Hematopoietic multipotent progenitor cell treated with erythropoietin and hydrocortisone succinate and interleukin-3 and kit ligand, for 8 days (in vitro differentiated cells): ENCODE results near the gene ITLN1.
"Not testable (repeated sequence)": the region's sequence is repeated elsewhere in the genome, so short reads cannot be mapped to it uniquely, and the experiment has no call there.

Experiments
- DNase-seq: peaks from one replicate; pipeline ENCODE4 v3.0.0-alpha.2; 2015

Gene ITLN1

GRCh38 chr1:160882582-160882981 lies 2.4 kb downstream of the ITLN1 start:
- DNase-seq, result no peak

- not testable (repeated sequence) for DNase-seq
Measured at GRCh38 chr1:160881264-160881663, 3.7 kb downstream of the ITLN1 start.

- no peak for DNase-seq
Measured at GRCh38 chr1:160880216-160880615, 4.8 kb downstream of the ITLN1 start.

- no peak for DNase-seq
Measured at GRCh38 chr1:160879056-160879455, 5.9 kb downstream of the ITLN1 start.

- DNase-seq, result peak; percentile 62
Measured at GRCh38 chr1:160877221-160877620, 7.8 kb downstream of the ITLN1 start.

- DNase-seq, result no peak
Measured at GRCh38 chr1:160876311-160876710, 8.7 kb downstream of the ITLN1 start.

- not testable (repeated sequence) for DNase-seq
Measured at GRCh38 chr1:160875591-160875990, 9.4 kb downstream of the ITLN1 start.

GRCh38 chr1:160874935-160875334 lies 10.0 kb downstream of the ITLN1 start:
- no peak for DNase-seq

GRCh38 chr1:160868141-160868540 lies 16.8 kb downstream of the ITLN1 start:
- DNase-seq, result no peak

- not testable (repeated sequence) for DNase-seq
Measured at GRCh38 chr1:160867651-160868050, 17.3 kb downstream of the ITLN1 start.

- no peak for DNase-seq
Measured at GRCh38 chr1:160866695-160867260, 18.2 kb downstream of the ITLN1 start.

GRCh38 chr1:160866001-160866694 lies 18.8 kb downstream of the ITLN1 start:
- no peak for DNase-seq

GRCh38 chr1:160865337-160865736 lies 19.6 kb downstream of the ITLN1 start:
- no peak for DNase-seq

GRCh38 chr1:160864173-160864572 lies 20.8 kb downstream of the ITLN1 start:
- no peak for DNase-seq

- no peak for DNase-seq
Measured at GRCh38 chr1:160863774-160864131, 21.2 kb downstream of the ITLN1 start.

GRCh38 chr1:160863061-160863773 lies 21.8 kb downstream of the ITLN1 start:
- DNase-seq, result no peak

- peak; percentile 85 for DNase-seq
Measured at GRCh38 chr1:160862203-160863060, 22.5 kb downstream of the ITLN1 start, which contains the start of gene CD244. Gene CD244 (minus strand): TSS chr1:160862887. CDS start chr1:160862677, 210 bp downstream.

- no peak for DNase-seq
Measured at GRCh38 chr1:160860840-160861505, 24.0 kb downstream of the ITLN1 start.

- DNase-seq, result no peak
Measured at GRCh38 chr1:160859166-160859565, 25.8 kb downstream of the ITLN1 start.

GRCh38 chr1:160858507-160858906 lies 26.5 kb downstream of the ITLN1 start:
- DNase-seq, result peak; percentile 80

GRCh38 chr1:160858097-160858496 lies 26.9 kb downstream of the ITLN1 start:
- DNase-seq, result peak; percentile 99

- no peak for DNase-seq
Measured at GRCh38 chr1:160855181-160855981, 29.6 kb downstream of the ITLN1 start.
